PC-9 (cell line): ENCODE results near the gene BHLHE40. TPM values are rescaled to one million over a fixed set of nuclear protein-coding genes. Genes with fewer than 3 reads are reported as not detected.
A peak's percentile ranks its signal among the peaks of the same experiment; 100 is the strongest.

Experiments
- BruUV-seq: library from RNA; stranded (reverse); fragments of 400-500 nt; replicated peaks from 2 replicates; lab custom pipeline; 2021; lab: Mats Ljungman, UMichigan
- CTCF ChIA-PET: fragments of 300-600 bp; sonication (Branson Sonifier 250); formaldehyde crosslinking; loops from one replicate; lab custom pipeline; 2022; ENCODE audit warnings: antibody characterized with exemption; lab: Charles Lee
- POLR2A ChIA-PET: fragments of 300-600 bp; sonication (Branson Sonifier 250); formaldehyde crosslinking; loops from one replicate; lab custom pipeline; 2022; ENCODE audit warnings: antibody characterized with exemption; ENCODE audit not compliant: unreplicated experiment; lab: Charles Lee
- DNase-seq, 2 experiments: peaks; one replicate each; pipeline versions ENCODE4 v3.0.0 to v3.0.0-alpha.2; 2015 to 2022; ENCODE audit warnings: mixed read lengths in 1 of 2
- H2AFZ ChIP-seq: fragments of 200-600 bp; sonication (generic); 2 replicates; pipeline ENCODE4 v1.8.1; 2017; ENCODE audit warnings: antibody characterized with exemption
- H3F3A ChIP-seq: fragments of 200-600 bp; sonication (generic); 2 replicates; pipeline ENCODE4 v1.8.1; 2017; ENCODE audit warnings: antibody characterized with exemption, mild to moderate bottlenecking, low read depth; ENCODE audit not compliant: insufficient read depth
- H3K27ac ChIP-seq: fragments of 200-600 bp; sonication (generic); 2 replicates; pipeline ENCODE4 v1.6.1; 2016; ENCODE audit warnings: mixed run types
- H3K27me3 ChIP-seq: fragments of 200-600 bp; sonication (generic); 2 replicates; pipeline ENCODE4 v1.6.1; 2016; ENCODE audit warnings: low read depth, mixed run types; ENCODE audit not compliant: insufficient read depth
- H3K36me3 ChIP-seq: fragments of 200-600 bp; sonication (generic); 2 replicates; pipeline ENCODE4 v1.6.1; 2016; ENCODE audit warnings: low read depth, mixed run types
- H3K4me1 ChIP-seq: fragments of 200-600 bp; sonication (generic); replicated peaks from 2 replicates; pipeline ENCODE4 v1.6.1; 2016; ENCODE audit warnings: mixed run types; ENCODE audit not compliant: insufficient read depth
- H3K4me2 ChIP-seq: fragments of 200-600 bp; sonication (generic); 2 replicates; pipeline ENCODE4 v1.6.1; 2017; ENCODE audit warnings: mixed run types
- H3K4me3 ChIP-seq: fragments of 200-600 bp; sonication (generic); 2 replicates; pipeline ENCODE4 v1.6.1; 2016; ENCODE audit warnings: mixed run types
- H3K79me2 ChIP-seq: fragments of 200-600 bp; sonication (generic); 2 replicates; pipeline ENCODE4 v1.6.1; 2017; ENCODE audit warnings: low read depth, mixed run types
- H3K9me2 ChIP-seq: fragments of 200-600 bp; sonication (generic); 2 replicates; pipeline ENCODE4 v1.8.1; 2017; ENCODE audit warnings: mild to moderate bottlenecking; ENCODE audit not compliant: insufficient read depth
- H3K9me3 ChIP-seq: fragments of 200-600 bp; sonication (generic); 2 replicates; pipeline ENCODE4 v1.8.1; 2016; ENCODE audit warnings: low read depth; ENCODE audit not compliant: insufficient read depth
- H4K20me1 ChIP-seq: fragments of 200-600 bp; sonication (generic); 2 replicates; pipeline ENCODE4 v1.8.1; 2017; ENCODE audit not compliant: insufficient read depth
- EZH2 ChIP-seq: fragments of 200-600 bp; sonication (generic); IDR thresholded peaks from 2 replicates; pipeline ENCODE4 v1.8.0; 2017; ENCODE audit warnings: antibody characterized with exemption, low read depth
- intact Hi-C: fragments of 100-400 bp; cut with micrococcal nuclease; formaldehyde crosslinking; loops from one replicate; pipeline ENCODE4 v1.10.0; 2022; ENCODE audit not compliant: unreplicated experiment
- total RNA-seq: library from RNA; stranded (reverse); gene quantifications from 2 replicates; pipeline ENCODE4 v1.2.3, GENCODE V29; 2021
- TF ChIP-seq, protein P1 (sequence below): fragments of 200-600 bp; sonication (generic); conservative IDR thresholded peaks from 2 replicates; pipeline ENCODE4 v1.6.1; 2017; ENCODE audit warnings: mixed run types, antibody characterized with exemption, mild to moderate bottlenecking, moderate library complexity

BHLHE40 gene
- total RNA-seq, 1 experiment from 2014 or later: 45.5 TPM

DNA sequence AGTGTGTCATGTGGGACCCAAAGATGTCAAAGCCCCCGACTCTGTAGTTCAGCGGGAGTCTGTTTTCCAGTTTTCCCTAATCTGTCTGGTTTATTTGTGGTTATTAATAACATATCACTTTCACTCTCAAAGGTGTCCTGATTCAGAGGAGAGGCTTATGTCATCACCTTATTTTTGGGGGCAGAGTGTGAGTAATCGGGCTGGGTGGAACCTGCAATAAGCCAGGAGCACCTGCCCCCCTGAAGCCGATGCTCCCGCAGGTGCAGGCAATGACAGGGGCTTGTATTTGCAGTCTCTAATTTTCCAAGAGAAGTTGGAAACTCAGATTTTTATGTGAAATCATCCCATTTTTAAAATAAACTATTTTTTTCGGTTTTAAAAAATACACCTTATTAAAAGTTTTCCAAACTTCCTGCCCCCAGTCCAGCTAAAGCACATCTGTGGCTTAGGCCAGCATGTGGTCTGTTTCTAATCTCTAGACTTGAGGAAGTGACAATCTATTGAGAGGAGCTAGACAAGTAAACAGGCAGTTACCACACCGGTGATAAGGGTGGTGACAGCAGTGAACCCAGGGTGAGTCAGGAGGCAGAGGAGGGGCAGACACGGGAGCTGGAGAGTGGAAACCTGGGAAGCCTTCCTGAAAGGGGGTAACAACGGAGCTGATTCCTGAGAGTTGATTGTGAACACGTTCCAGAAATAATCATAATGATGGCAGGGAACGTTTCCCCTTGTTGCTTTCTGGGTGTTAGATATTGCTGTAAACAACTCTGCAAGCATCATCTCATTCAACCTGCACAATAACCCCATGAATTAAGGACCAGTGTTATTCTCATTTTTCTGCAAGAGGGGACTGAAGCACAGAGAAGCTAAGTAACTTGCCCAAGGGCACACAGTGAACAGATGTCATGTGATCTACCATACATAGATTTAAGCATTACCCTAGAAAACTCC lies 37.2 kb downstream of the BHLHE40 start:
- peak; percentile 67 to 87 for DNase-seq
- H3K4me1 ChIP-seq: peaks cover 64% of the 10 kb centered on the region
- ChIA-PET CTCF (interaction anchor here (0.6 kb wide), 1 partner anchor 41 kb away, joined by 4 read pairs; no protein-coding TSS in a partner anchor), POLR2A (interaction anchor here (0.5 to 1.0 kb wide), 4 partner anchors 10 to 173 kb away, joined by 3 to 29 read pairs (median 6); partner anchors contain the start of gene BHLHE40)
- peak overlapping the region; percentile 55 for H3K4me2 ChIP-seq
- no peaks in the 10 kb centered on the region for H3K9me2 ChIP-seq
- TF ChIP-seq, protein P1, sequence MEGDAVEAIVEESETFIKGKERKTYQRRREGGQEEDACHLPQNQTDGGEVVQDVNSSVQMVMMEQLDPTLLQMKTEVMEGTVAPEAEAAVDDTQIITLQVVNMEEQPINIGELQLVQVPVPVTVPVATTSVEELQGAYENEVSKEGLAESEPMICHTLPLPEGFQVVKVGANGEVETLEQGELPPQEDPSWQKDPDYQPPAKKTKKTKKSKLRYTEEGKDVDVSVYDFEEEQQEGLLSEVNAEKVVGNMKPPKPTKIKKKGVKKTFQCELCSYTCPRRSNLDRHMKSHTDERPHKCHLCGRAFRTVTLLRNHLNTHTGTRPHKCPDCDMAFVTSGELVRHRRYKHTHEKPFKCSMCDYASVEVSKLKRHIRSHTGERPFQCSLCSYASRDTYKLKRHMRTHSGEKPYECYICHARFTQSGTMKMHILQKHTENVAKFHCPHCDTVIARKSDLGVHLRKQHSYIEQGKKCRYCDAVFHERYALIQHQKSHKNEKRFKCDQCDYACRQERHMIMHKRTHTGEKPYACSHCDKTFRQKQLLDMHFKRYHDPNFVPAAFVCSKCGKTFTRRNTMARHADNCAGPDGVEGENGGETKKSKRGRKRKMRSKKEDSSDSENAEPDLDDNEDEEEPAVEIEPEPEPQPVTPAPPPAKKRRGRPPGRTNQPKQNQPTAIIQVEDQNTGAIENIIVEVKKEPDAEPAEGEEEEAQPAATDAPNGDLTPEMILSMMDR: no peak
- TF ChIP-seq EZH2: no peak
- H2AFZ ChIP-seq: no peak overlapping the region
- peak overlapping the region; percentile 63 for H3K27ac ChIP-seq
- BruUV-seq: no TSS peak
- no peak overlapping the region for H3K4me3 ChIP-seq
- intact Hi-C loops: loop anchor here (1.0 to 5.0 kb wide), 3 partner anchors 30 to 181 kb away; no protein-coding TSS in a partner anchor
- H4K20me1 ChIP-seq: no peaks in the 10 kb centered on the region
- peaks cover 17% of the 10 kb centered on the region; the same call in 1 of the 2 replicates for H3F3A ChIP-seq
- no peaks in the 10 kb centered on the region for H3K27me3 ChIP-seq
- no peaks in the 10 kb centered on the region for H3K36me3 ChIP-seq
- no peaks in the 10 kb centered on the region for H3K9me3 ChIP-seq
- no peaks in the 10 kb centered on the region for H3K79me2 ChIP-seq

DNA sequence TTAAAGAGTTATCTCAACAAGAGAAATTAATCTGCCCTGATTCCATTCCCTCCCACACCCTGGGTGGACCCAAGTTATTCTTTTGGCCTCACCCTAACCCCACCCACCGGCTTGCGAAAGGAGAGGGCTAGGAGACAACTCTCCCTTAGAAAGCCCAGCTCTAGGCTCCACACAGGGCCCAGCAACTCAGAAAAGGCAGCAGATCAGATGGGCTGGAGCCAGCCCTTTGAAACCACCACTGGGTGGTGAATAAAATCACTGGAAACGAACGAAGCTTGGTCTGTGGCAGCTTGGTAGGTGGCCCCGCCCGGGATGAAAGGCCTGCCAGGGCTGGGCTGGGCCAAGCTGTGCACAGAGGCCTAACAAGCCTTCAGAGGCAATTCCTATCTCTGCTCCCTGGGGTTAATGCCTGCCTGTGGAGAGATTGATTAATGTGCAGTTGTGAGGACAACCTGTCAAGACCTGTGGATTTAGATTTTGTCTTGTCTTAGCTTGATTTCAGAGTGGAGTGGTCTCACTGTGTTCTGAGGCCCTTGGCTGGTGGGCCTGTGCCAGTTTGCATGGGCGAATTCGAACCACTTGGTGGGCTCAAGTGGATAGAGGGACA lies 38.8 kb downstream of the BHLHE40 start:
- no peaks in the 10 kb centered on the region for H3K79me2 ChIP-seq
- H2AFZ ChIP-seq: no peak overlapping the region
- H3K4me2 ChIP-seq: peak overlapping the region; percentile 40
- no peaks in the 10 kb centered on the region for H3K27me3 ChIP-seq
- intact Hi-C loops: loop anchor here (1.0 to 5.0 kb wide), 2 partner anchors 39 to 179 kb away; no protein-coding TSS in a partner anchor
- CTCF ChIA-PET: interaction anchor here (1.4 kb wide), 1 partner anchor 23 kb away, joined by 3 read pairs; no protein-coding TSS in a partner anchor
- H3K4me3 ChIP-seq: no peak overlapping the region
- no peaks in the 10 kb centered on the region for H4K20me1 ChIP-seq
- H3K9me3 ChIP-seq: no peaks in the 10 kb centered on the region
- H3F3A ChIP-seq: peaks cover 30% of the 10 kb centered on the region; the same call in 1 of the 2 replicates
- peaks cover 71% of the 10 kb centered on the region for H3K4me1 ChIP-seq
- BruUV-seq: TSS peak; percentile 79
- TF ChIP-seq, protein P1: no peak
- no peak for TF ChIP-seq EZH2
- H3K27ac ChIP-seq: peak overlapping the region; percentile 63
- no peaks in the 10 kb centered on the region for H3K9me2 ChIP-seq
- POLR2A ChIA-PET: interaction anchor here (0.6 kb wide), 1 partner anchor 41 kb away, joined by 9 read pairs; no protein-coding TSS in a partner anchor
- DNase-seq: peak; percentile 66 to 74
- no peaks in the 10 kb centered on the region for H3K36me3 ChIP-seq
